GM18867 (cell line): ENCODE data around the gene EP400.
"Not testable (repeated sequence)": the region's sequence is repeated elsewhere in the genome, so short reads cannot be mapped to it uniquely, and the experiment has no call there.

Source experiments
- ATAC-seq: cut with Tn5 transposase; IDR thresholded peaks from one replicate; pipeline ENCODE4 v1.9.1; 2021; ENCODE audit warnings: mild to moderate bottlenecking, moderate library complexity; ENCODE audit not compliant: unreplicated experiment

EP400 gene

GRCh38 chr12:132043216-132043615, 93.5 kb downstream of the EP400 start:
- no peak for ATAC-seq

- no peak for ATAC-seq
These were observed 94.2 kb downstream of the EP400 start for GRCh38 chr12:132043770-132044467.

GRCh38 chr12:132044661-132045412, 95.1 kb downstream of the EP400 start:
- ATAC-seq = no peak

- ATAC-seq = no peak
These were observed 96.0 kb downstream of the EP400 start for GRCh38 chr12:132045751-132046150.

GRCh38 chr12:132046561-132046960, 96.8 kb downstream of the EP400 start:
- no peak for ATAC-seq

- not testable (repeated sequence) for ATAC-seq
These were observed 97.9 kb downstream of the EP400 start for GRCh38 chr12:132047630-132048029.

- no peak for ATAC-seq
These were observed 99.7 kb downstream of the EP400 start for GRCh38 chr12:132049442-132049841.

- no peak for ATAC-seq
These were observed 100.1 kb downstream of the EP400 start for GRCh38 chr12:132049876-132050275.

- not testable (repeated sequence) for ATAC-seq
These were observed 102.0 kb downstream of the EP400 start for GRCh38 chr12:132051718-132052117.

GRCh38 chr12:132052196-132052932, 102.6 kb downstream of the EP400 start:
- no peak for ATAC-seq

GRCh38 chr12:132053338-132054330, 103.9 kb downstream of the EP400 start:
- ATAC-seq = no peak

GRCh38 chr12:132054983-132055382, 105.2 kb downstream of the EP400 start:
- no peak for ATAC-seq

GRCh38 chr12:132055535-132056096, 105.9 kb downstream of the EP400 start:
- ATAC-seq = no peak

GRCh38 chr12:132056320-132056719, 106.6 kb downstream of the EP400 start:
- no peak for ATAC-seq

- no peak for ATAC-seq
These were observed 107.2 kb downstream of the EP400 start for GRCh38 chr12:132056951-132057350.

GRCh38 chr12:132057691-132058090, 107.9 kb downstream of the EP400 start:
- no peak for ATAC-seq

GRCh38 chr12:132061197-132061596, 111.5 kb downstream of the EP400 start:
- ATAC-seq = no peak

GRCh38 chr12:132061641-132062430, 112.1 kb downstream of the EP400 start:
- ATAC-seq = no peak

GRCh38 chr12:132062481-132062880, 112.7 kb downstream of the EP400 start:
- no peak for ATAC-seq
